ENCODE measurements around the gene PIP5K1A.

DNA sequence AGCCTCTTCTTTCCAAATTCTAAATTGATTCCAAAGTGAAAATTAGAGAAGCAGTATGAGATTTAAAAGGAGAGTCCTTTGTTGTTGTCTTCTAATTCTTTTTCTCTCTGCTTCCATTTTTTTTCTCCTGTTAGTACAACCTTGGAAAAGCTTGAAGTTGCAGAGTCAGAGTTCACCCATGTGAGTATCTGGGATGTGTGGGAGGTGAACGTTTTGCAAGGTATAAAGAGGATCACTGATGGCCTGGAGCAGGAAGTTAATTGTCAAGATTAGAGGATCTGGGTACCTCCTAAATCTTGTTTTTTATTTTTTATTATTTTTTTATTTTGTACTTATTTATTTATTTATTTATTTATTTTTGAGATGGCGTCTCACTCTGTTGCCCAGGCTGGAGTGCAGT lies 48.4 kb downstream of the PIP5K1A start:
- TF ChIP-seq POLR2A (IDR thresholded peaks at IDR 0.05) (no peak), POLR2AphosphoS5 (IDR thresholded peaks at IDR 0.05) (no peak), EP300 (IDR thresholded peaks at IDR 0.05; ENCODE audit: low read depth) (no peak)
- TF ChIP-seq, protein P1, sequence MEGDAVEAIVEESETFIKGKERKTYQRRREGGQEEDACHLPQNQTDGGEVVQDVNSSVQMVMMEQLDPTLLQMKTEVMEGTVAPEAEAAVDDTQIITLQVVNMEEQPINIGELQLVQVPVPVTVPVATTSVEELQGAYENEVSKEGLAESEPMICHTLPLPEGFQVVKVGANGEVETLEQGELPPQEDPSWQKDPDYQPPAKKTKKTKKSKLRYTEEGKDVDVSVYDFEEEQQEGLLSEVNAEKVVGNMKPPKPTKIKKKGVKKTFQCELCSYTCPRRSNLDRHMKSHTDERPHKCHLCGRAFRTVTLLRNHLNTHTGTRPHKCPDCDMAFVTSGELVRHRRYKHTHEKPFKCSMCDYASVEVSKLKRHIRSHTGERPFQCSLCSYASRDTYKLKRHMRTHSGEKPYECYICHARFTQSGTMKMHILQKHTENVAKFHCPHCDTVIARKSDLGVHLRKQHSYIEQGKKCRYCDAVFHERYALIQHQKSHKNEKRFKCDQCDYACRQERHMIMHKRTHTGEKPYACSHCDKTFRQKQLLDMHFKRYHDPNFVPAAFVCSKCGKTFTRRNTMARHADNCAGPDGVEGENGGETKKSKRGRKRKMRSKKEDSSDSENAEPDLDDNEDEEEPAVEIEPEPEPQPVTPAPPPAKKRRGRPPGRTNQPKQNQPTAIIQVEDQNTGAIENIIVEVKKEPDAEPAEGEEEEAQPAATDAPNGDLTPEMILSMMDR (IDR thresholded peaks at IDR 0.05), result no peak
